H1 (cell line): ENCODE measurements around the gene KRTAP4-7. TPM values are rescaled to one million over a fixed set of nuclear protein-coding genes. Genes with fewer than 3 reads are reported as not detected.

ENCODE experiments used
- CHD2 ChIP-seq: IDR thresholded peaks from 2 replicates; pipeline ENCODE4 v1.6.1; 2012; ENCODE audit warnings: low read length, improper control_type of control experiment
- GABPA ChIP-seq: IDR thresholded peaks from 2 replicates; pipeline ENCODE4 v1.6.1; 2011; ENCODE audit warnings: mild to moderate bottlenecking, low read length, moderate library complexity, borderline replicate concordance; ENCODE audit not compliant: insufficient read depth
- JUN ChIP-seq: IDR thresholded peaks from 2 replicates; pipeline ENCODE4 v1.6.1; 2011; ENCODE audit warnings: low read depth, mild to moderate bottlenecking, improper control_type of control experiment, low read length
- TBP ChIP-seq: IDR thresholded peaks from 2 replicates; pipeline ENCODE4 v1.6.1; 2011; ENCODE audit warnings: low read depth, low read length, improper control_type of control experiment
- TEAD4 ChIP-seq: IDR thresholded peaks from 2 replicates; pipeline ENCODE4 v1.6.1; 2012; ENCODE audit warnings: low read depth, low read length, inconsistent platforms, mixed read lengths
- polyA plus RNA-seq, 7 experiments: library from polyadenylated mRNA; depleted of rRNA in 3 of 7; stranded (reverse) in 5 of 7; unstranded in 2 of 7; fragments of >200 nt in 5 of 7; fragments of 200-250 nt in 2 of 7; gene quantifications; 1 replicate in 5 of 7; 2 replicates in 1 of 7; 4 replicates in 1 of 7; pipeline versions ENCODE4 v1.2.1 to v1.2.3, GENCODE V29; 2011 to 2013; ENCODE audit warnings: missing spikeins in 2 of 7, mixed read lengths in 2 of 7
- total RNA-seq: library from RNA; stranded (reverse); fragmentation: NEBNext Ultra II Directional; extraction: Animal tissue kit (Norgen Biotek cat#: 25700); gene quantifications from 2 replicates; pipeline ENCODE4 v1.2.1, GENCODE V29; 2021
- TF ChIP-seq, protein P1 (sequence below): fragments of 300-600 bp; sonication (generic); IDR thresholded peaks from 2 replicates; pipeline ENCODE4 v1.7.1; 2012; ENCODE audit warnings: low read length, moderate library complexity, mild to moderate bottlenecking, inconsistent platforms; ENCODE audit not compliant: insufficient replicate concordance

KRTAP4-7 gene
- total and polyA plus RNA-seq, 2 of the 8 experiments (the other 6 are each of a cell fraction or from before 2014, with no cell fraction given) = not detected

DNA sequence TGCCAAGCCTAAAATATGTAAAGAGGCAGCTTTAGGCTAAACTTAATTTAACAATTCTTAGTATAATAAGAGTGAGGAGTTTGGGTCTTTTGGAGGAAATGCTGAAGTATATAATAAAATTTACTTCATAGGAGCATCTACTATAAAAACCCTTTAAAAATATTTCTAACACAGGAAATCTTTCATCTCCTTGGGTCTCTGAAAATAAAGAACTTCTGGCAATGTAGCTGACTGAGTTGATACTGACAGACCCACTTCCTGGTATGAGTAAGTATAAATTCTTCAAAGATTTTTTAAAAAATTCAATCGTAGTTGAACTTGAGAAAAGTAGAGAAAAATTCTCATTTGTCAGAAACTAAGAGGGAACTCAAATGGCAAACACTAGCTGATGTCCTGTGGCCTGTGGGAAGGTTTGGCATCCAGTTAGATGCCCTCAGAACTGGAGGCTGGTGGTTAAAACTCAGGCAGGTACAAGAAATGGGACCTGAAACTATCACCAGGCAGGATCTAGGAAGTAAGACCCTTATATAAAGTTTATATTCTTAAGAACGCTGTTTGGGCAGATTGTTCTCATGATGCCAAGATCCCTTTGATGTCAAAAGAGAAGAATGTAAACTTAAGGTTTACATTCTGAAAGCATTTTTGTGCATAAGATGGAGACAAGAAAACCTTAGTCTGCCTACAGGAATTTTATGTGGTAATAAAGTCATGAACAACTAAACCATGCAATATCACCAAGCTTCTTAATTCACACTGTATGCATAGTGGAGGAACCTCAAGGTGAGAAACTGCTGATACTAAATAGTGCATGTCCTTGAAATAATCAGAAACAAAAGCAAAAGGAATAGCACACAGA lies 50.2 kb downstream of the KRTAP4-7 start (continued):
- TF ChIP-seq, protein P1, sequence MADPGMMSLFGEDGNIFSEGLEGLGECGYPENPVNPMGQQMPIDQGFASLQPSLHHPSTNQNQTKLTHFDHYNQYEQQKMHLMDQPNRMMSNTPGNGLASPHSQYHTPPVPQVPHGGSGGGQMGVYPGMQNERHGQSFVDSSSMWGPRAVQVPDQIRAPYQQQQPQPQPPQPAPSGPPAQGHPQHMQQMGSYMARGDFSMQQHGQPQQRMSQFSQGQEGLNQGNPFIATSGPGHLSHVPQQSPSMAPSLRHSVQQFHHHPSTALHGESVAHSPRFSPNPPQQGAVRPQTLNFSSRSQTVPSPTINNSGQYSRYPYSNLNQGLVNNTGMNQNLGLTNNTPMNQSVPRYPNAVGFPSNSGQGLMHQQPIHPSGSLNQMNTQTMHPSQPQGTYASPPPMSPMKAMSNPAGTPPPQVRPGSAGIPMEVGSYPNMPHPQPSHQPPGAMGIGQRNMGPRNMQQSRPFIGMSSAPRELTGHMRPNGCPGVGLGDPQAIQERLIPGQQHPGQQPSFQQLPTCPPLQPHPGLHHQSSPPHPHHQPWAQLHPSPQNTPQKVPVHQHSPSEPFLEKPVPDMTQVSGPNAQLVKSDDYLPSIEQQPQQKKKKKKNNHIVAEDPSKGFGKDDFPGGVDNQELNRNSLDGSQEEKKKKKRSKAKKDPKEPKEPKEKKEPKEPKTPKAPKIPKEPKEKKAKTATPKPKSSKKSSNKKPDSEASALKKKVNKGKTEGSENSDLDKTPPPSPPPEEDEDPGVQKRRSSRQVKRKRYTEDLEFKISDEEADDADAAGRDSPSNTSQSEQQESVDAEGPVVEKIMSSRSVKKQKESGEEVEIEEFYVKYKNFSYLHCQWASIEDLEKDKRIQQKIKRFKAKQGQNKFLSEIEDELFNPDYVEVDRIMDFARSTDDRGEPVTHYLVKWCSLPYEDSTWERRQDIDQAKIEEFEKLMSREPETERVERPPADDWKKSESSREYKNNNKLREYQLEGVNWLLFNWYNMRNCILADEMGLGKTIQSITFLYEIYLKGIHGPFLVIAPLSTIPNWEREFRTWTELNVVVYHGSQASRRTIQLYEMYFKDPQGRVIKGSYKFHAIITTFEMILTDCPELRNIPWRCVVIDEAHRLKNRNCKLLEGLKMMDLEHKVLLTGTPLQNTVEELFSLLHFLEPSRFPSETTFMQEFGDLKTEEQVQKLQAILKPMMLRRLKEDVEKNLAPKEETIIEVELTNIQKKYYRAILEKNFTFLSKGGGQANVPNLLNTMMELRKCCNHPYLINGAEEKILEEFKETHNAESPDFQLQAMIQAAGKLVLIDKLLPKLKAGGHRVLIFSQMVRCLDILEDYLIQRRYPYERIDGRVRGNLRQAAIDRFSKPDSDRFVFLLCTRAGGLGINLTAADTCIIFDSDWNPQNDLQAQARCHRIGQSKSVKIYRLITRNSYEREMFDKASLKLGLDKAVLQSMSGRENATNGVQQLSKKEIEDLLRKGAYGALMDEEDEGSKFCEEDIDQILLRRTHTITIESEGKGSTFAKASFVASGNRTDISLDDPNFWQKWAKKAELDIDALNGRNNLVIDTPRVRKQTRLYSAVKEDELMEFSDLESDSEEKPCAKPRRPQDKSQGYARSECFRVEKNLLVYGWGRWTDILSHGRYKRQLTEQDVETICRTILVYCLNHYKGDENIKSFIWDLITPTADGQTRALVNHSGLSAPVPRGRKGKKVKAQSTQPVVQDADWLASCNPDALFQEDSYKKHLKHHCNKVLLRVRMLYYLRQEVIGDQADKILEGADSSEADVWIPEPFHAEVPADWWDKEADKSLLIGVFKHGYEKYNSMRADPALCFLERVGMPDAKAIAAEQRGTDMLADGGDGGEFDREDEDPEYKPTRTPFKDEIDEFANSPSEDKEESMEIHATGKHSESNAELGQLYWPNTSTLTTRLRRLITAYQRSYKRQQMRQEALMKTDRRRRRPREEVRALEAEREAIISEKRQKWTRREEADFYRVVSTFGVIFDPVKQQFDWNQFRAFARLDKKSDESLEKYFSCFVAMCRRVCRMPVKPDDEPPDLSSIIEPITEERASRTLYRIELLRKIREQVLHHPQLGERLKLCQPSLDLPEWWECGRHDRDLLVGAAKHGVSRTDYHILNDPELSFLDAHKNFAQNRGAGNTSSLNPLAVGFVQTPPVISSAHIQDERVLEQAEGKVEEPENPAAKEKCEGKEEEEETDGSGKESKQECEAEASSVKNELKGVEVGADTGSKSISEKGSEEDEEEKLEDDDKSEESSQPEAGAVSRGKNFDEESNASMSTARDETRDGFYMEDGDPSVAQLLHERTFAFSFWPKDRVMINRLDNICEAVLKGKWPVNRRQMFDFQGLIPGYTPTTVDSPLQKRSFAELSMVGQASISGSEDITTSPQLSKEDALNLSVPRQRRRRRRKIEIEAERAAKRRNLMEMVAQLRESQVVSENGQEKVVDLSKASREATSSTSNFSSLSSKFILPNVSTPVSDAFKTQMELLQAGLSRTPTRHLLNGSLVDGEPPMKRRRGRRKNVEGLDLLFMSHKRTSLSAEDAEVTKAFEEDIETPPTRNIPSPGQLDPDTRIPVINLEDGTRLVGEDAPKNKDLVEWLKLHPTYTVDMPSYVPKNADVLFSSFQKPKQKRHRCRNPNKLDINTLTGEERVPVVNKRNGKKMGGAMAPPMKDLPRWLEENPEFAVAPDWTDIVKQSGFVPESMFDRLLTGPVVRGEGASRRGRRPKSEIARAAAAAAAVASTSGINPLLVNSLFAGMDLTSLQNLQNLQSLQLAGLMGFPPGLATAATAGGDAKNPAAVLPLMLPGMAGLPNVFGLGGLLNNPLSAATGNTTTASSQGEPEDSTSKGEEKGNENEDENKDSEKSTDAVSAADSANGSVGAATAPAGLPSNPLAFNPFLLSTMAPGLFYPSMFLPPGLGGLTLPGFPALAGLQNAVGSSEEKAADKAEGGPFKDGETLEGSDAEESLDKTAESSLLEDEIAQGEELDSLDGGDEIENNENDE = no peak
- TF ChIP-seq CHD2 = no peak
- TF ChIP-seq TEAD4 = no peak
- TF ChIP-seq TBP = no peak
- TF ChIP-seq JUN = no peak
- no peak for TF ChIP-seq GABPA
